DND-41 (cell line): ENCODE results near the gene SULT2B1.

ENCODE experiments used
- EZH2 ChIP-seq: IDR thresholded peaks from 3 replicates; pipeline ENCODE4 v1.6.1; 2012; ENCODE audit warnings: borderline replicate concordance, low read depth, mild to moderate bottlenecking, moderate library complexity, low read length, inconsistent platforms; ENCODE audit not compliant: severe bottlenecking
- TF ChIP-seq, protein P1 (sequence below): IDR thresholded peaks from 2 replicates; pipeline ENCODE4 v1.5.1; 2012; ENCODE audit warnings: borderline replicate concordance, low read length, moderate library complexity, mild to moderate bottlenecking; ENCODE audit not compliant: poor library complexity, severe bottlenecking; ENCODE audit errors: extremely low read depth

DNA sequence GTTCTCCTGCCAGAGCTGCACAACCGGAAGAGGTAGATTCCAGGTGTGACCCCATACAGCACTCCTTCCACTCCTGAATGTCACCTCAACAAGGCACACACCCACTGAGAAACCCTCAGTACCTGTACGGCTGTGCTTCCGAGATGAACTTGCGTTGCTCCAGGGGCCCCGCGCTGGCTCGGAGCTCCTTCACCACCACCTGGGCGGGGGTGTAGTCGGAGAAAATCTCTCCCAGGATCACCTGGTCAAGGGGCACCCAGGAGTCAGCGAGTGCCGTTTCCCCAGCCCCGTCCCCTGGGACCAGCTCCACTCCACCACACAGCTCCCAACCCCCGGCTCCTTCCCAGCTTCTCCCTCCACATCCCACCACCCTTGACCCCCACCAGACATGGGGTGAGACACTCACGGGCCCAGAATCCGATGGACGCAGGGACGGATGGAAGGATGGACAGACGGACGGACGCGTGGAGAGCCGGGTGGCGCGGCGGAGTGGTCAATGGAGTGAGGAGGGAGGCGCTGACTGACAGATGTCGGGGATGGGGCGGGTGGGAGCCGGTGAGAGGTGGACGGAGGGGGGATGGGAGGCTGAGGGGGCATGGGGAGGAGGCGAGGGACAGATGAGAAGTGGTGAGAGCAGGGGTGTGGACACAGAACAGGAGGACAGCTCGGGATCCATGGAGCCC lies 43.1 kb upstream of the SULT2B1 start:
- TF ChIP-seq, protein P1, sequence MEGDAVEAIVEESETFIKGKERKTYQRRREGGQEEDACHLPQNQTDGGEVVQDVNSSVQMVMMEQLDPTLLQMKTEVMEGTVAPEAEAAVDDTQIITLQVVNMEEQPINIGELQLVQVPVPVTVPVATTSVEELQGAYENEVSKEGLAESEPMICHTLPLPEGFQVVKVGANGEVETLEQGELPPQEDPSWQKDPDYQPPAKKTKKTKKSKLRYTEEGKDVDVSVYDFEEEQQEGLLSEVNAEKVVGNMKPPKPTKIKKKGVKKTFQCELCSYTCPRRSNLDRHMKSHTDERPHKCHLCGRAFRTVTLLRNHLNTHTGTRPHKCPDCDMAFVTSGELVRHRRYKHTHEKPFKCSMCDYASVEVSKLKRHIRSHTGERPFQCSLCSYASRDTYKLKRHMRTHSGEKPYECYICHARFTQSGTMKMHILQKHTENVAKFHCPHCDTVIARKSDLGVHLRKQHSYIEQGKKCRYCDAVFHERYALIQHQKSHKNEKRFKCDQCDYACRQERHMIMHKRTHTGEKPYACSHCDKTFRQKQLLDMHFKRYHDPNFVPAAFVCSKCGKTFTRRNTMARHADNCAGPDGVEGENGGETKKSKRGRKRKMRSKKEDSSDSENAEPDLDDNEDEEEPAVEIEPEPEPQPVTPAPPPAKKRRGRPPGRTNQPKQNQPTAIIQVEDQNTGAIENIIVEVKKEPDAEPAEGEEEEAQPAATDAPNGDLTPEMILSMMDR = no peak
- no peak for TF ChIP-seq EZH2
